HG03575 (cell line): ENCODE data around the gene SUMO3.

ENCODE experiments used
- ATAC-seq: cut with Tn5 transposase; IDR thresholded peaks from one replicate; pipeline ENCODE4 v1.9.1; 2021; ENCODE audit not compliant: unreplicated experiment, insufficient number of reproducible peaks, low FRiP score; ENCODE audit errors: extremely low read depth

The SUMO3 gene

DNA sequence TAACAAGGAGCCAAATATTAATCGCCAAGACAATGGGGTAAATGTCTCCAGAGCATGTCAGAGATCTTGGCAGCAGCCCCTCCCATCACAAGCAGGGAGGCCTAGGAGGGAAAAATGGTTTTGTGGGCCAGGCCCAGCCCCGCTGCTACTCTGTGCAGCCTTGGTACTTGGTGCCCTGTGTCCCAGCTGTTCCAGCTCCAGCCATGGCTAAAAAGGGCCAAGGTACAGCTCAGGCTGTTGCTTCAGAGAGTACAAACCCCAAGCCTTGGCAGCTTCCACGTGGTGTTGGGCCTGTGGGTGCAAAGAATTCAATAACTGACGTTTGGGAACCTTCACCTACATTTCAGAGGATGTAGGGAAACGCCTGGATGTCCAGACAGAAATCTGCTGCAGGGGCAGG, 26.6 kb downstream of the SUMO3 start:
- ATAC-seq, result no peak

DNA sequence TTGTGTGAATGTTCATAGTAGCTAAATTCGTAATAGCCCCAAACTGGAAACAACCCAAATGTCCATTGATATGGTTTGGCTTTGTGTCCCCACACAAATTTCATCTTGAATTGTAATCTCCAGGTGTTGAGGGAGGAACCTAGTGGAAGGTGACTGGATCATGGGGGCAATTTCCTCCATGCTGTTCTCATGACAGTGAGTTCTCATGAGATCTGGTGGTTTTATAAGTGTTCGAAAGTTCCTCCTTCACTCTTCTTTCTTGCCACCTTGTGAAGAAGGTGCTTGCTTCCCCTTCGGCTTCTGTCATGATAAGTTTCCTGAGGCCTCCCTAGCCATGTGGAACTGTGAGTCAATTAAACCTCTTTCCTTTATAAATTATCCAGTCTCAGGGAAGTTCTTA, 27.5 kb downstream of the SUMO3 start:
- no peak for ATAC-seq

DNA sequence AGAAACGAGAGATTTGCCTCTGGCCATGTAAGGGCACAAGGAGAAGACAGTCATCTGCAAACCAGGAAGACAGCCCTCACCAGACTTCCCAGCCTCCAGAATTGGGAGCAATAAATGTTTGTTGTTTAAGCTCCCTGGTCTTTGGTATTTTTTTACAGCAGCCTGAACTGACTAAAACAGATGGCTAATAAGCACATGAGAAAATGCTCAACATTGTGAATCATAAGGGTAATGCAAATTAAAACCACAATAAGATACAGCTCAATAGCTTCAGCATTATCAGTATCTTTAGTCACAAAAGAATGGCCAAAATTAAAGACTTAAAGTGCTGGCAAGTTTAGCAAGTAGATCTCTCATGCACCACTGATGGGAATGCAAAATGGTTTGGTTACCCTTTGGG, 28.0 kb downstream of the SUMO3 start:
- no peak for ATAC-seq

DNA sequence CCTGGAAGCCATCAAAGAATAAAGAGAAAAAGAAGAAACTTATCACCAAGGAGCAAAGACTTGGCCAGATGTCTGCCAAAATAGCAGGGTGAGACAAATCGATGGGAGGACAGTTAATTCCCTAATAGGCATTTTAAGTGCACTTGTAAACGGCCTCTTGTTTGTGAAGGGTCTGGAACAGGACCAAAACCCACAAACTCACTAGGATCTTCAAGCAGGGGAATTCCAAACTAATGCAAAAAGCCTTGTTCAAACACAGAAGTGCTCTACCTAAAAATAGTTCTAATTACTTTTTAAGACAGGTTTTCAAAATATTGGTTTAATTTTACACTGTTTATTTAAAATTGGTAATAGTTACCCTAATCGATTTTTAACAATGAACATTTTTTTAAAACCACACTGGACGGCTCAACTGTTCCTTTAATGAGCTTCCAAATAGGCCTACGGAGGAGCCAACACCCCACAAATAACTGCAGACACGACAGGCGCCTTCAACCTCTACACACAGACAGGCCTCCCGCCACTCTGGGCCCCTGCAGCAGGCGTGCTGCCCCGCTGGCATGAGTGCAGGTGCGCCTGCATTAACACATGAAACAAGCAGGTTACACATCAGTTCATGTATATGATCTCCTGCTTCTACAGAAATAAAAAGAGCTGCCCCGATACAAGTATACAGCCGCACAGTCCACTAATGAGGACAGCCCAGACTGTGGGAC, 32.1 kb downstream of the SUMO3 start:
- no peak for ATAC-seq

DNA sequence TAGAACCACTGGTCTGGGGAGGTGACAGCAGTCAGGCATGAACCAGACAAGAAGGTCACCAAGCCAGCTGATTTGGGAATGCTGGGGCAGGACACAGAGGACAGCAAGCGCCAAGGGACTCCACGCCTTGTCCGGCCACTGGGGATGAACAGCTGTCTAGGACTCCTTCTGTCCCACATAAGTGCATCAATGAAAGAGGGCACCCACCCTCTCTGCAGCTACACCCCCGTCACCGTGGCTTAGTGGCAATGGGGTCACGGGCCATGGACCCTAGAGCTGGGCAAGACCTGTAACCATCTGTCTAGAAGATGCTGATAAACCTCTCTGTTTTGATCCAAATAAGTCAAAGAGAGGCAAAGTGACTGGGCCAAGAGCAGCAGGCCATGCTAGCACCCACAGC, 33.1 kb downstream of the SUMO3 start:
- ATAC-seq, result no peak

DNA sequence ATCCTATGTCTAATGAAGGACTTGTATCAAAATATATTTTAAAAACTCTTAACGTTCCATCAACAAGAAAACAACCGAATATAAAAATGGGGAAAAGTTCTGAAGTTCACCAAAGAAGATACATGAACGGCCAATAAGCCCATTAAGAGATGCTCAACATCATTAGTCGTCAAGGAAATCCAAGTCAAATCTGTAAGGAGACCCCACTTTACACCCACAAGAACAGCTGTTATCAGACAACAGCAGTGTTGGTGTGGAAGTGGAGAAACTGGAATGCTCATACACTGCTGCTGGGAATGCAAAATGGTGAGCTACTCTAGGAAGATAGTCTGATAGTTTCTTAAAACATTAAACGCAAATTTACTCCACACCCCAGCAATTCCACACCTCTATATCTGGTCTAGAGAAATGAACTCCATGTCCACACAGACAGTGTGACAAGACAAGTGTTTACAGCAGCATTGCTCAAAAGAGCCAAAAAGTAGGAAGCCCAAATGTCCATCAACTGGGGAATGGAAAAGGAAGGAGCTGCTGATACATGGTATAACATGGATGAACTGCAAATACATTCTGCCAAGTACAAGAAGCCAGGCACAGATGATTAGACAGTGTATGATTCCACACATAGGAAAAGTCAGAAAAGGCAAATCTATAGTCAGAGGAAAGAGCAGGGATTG, 34.7 kb downstream of the SUMO3 start:
- no peak for ATAC-seq

DNA sequence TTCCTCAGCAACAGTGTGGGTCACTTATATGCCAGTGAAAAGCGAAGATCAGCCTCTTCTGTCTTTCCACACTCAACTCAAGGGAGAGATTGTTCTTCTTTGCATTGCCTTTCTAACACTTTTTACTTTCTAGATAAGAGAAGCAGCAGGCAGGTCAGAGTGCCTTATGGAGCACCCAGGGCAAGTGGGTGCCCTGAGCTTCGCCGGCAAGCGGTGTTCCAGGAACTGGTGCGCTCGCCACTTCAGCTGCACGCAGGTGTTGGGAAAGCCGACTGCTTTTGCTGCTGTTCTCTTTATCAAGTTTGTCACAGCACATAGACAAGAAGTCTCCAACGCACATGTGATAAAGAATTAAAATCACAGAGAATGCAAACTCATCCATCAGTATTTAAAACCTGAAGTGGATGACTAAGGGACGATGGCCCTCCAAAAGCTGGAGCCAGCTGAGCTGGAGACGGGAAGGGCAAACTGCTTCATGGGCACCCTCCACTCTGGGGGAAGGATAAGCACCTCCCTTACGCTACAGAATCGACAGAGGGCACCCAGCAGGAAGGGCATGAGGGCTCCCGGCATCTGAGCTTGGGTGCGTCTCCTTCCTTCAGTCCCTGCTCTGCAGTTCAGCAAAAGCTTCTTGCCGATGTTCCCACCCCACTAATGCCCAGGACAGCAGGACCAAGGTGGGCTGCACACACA, 36.9 kb downstream of the SUMO3 start:
- no peak for ATAC-seq

DNA sequence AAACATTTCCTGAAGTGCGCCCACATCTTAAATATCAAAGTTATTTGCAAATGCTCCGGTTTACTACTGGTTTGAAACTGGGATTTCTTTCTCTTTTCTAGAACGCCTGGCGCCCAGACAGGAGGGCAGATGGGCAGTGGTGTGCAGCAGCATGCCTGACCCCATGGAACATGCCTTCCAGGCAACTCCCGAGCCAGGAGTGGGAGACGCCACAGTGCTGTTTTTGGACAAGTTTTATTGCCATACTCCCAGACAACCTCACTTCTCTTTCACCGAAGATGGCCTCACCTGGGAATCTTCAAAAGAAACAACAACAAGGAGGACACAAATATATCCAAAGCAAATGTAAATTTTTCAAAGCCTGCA, 37.7 kb downstream of the SUMO3 start:
- no peak for ATAC-seq

DNA sequence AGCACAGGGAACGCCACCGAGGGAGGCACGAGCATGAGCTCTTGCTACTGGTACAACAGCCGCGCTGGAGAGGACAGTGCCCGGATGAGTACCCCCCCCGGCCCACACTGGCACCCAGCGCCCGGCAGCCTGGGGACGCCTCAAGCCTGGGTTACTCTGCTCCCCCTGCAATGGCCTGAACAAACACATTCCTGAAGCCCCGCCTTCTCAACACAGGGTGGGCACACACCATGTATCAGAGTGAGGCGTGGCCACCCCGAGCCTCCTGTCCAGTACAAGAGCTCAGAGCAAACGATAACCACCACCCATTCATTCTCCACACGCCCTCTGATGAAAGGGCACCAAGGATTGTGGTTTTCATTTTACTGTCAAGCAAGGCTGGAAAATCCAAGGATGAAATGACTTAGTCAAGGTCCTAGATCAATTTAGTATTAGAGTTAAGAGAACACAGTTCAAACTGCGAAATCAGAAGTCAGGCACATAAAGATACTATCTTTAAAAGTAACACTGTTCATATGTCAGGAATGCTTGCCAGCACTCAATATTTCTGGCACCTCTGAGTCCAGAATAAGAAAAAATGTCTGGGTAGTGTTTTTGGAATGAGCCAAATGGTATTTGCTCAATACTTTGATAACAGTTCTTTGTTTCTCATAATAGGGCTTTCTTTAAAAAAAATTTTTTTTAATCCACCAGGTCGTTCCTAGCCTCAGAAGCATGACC, 38.3 kb downstream of the SUMO3 start:
- no peak for ATAC-seq

DNA sequence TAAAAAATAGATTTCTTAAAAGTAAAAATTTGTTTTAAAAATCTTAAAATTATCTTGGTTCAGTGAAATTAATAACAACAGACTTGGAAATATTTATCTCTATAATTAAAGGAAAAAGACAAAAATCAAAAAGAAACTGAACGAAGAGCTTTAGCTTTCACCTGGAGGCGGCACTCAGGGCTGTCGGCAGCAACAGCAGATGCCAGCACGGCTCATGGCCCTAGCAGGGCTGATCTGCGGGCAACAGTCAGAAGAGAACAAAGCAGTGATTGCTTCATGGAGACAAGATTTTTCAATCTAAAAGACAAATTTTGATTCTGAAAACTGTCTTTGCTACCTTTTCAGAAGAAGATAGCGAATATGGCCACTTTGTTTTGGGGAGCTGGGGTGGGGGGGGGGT, 38.9 kb downstream of the SUMO3 start:
- ATAC-seq, result no peak

DNA sequence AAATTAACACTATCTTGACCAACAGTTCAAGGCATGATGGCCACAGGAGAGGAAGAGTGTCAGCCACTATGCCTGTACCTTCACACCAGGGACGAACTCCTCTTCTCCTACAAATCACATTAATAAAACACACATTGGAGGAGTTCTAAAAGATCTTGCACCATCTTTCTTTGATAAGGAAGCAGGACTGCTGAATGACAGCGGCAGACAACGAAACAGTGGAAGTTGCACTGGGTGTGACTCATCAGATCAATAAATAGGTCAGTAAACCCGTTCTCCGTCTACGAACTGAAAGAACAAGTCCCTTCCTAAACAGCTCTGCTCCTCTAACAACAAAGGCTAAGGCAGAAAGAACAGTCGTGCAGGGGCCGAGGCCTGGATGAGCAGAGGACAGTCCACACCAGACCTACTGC, 39.4 kb downstream of the SUMO3 start:
- no peak for ATAC-seq

DNA sequence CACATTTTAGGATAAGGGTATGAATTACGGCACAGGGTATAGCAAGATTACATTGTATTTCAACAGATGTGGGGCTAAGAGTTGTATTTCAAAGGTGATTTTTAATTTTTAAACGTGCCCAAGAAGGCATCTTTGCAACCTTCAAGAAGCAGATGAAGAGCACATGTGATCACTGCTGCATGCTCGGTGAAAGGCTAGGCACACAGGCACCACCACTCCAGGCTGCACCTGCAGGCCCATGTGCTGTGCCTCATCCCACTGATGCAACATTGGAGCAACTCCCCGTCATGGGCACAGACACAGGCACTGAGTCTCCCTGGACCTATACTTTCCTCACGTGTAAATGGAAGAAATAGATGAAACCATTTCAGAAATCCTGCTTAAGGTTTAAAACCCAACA, 39.8 kb downstream of the SUMO3 start:
- ATAC-seq, result no peak

DNA sequence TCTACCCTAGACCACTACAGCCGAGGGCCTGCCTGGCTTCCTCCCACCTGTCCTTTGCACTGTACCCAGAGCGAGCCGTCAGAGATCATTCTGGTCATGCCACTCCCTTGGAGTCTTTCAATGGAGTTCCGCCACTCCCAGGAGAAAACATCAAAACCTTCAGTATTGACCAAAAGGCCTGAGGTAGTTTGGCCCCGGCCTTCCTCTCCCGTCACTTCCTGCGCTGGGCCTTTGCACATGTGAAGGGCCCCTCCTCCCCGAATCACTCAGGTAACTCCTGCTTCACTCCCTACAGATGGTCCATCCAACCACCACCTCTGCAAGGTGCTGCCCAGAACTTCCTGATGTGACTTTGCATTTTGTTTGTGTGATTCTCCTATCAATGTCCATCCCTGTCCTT, 42.9 kb downstream of the SUMO3 start:
- no peak for ATAC-seq

DNA sequence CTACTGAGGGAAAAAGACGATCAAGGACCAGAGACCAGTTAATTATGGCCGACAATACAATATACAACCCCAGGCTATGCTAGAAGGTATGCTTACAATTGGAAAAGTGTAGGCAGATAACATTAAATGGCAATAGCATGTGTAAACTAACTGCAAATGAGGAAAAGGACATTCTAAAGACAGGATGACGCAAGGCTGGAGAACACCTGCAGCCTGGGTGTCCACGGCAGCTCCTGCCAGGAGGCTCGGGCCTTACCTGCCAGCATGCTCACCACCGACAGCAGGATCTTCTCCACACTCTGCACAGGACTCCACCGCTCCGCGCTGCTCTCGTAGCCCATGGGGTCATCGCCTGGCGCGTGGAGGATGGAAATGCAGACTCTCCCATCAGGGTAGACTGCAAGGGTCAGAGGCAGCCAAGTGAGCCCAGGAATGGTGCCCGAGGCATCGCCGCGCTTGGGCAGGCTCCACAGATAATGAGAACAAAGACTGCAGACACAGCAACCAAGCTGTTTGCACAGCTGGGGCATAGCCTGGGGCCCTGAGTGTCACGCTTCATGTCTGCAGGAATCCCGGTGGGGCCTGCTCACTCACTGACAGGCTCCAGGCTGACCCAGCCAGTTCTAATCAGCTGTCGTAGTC, 44.5 kb downstream of the SUMO3 start:
- ATAC-seq, result no peak

DNA sequence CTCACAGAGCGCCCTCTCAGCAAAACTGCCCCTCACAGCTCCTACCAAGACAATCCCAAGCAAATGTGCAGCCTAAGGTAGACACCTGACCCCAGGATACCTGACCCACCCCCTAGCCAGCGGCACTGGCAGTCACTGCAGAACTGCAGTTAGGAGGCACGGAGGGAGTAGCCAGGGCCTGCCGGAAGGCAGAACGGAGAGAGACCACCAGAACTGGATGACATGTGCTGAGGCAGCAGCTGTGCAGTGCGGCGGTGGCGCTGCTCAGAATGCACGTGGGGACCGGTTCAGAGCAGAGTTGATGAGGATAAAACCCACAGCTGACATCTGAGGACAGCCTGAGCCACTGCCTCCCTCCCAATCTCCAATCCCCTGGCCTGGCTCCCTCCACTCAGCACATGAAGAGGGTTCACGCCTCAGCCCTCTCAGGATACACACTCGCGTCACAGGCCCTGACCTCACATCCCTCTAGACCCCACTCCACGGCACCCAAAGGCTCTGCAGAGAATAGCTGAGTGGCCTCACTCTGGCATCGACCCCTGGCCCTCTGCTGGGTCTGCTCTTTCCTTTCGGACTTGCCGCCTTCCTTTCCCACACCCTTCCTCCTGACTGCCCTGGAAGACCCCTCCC, 45.9 kb downstream of the SUMO3 start:
- no peak for ATAC-seq

DNA sequence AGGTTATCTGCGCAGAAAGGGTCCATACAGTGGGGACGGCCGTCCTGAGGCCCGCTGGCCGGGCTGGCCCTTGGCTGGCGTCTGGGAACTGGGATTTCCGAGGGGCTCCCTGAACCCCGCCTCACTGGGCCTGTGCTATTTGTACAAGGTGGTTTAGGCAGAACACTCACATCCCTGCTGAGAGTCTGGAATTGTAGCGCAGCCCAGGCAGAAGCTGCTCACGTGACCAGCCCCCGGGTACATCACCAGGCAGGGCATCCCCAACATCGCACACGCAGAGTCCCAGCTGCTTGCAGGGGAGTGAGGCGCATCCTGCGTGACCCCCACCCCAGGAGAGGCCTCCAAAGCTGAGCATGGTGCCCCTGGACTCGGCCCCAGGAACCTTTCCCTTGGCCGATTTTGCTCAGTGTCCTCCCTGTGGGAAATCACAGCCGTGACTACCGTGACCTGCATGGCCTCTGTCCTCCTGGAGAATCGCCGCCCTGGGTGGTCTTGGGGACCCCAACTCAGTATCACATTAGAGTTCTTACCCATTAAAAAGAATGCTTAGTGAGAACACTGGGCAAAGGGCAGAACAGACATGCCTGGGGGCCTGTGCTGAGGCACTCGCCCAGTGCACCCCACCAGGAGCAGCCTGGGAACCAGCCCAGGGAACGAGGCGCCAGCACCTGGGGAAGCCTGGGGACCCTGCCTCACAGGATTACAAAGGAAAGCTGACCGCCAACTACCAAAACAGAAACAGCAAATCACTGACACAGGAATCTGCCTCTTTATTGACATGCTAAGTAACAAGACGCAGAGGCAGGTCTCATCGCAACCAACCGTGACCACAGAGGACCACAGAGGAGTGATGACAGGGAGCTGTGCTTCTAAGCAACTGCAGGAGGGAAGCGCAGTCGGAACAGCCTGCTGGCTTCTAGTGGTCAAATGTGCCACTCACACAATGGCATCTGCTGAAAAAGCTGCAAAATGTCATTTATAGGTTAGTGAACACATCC, 49.7 kb downstream of the SUMO3 start:
- ATAC-seq, result no peak

DNA sequence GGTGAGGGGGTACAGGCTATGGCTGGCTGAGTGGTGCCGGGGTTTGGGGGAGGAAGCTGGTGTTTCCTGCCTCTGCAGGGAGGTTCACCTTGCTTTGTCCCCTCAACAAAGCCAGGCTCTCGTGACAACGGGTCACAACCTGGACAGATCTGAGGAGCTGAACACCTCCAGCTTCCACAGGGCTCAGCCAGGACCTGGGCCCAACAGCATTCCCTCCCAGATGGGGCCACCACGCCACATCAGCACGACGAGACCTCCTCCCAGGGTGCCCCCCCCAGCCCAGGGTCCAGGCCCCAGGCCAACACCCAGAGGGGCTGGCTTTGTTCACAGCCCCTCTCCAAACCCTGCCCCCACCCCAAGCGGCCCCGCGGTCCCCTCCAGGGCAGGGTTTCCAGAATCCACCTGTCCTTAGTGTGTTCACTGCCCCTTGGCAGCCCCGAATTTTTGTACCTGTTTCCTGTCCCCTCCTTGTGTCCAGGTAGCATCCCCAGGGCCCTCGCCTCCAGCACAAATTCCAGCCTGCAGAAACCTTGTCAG, 51.0 kb downstream of the SUMO3 start:
- ATAC-seq, result no peak
